Activated CD4-positive, alpha-beta memory T cell treated with anti-CD3 and anti-CD28 coated beads, Interleukin-2, amount 10 ng/mL, durations not matched to agents 7 days and 5 days (primary cell): ENCODE results near the gene RHOB. TPM values are rescaled to one million over a fixed set of nuclear protein-coding genes. Genes with fewer than 3 reads are reported as not detected.

Experiments
- CTCF ChIA-PET: fragments of 350-600 bp; sonication (Branson Sonifier 250); formaldehyde crosslinking; loops from one replicate; lab custom pipeline; 2021; ENCODE audit warnings: antibody characterized with exemption, inconsistent platforms; lab: Charles Lee
- POLR2A ChIA-PET: fragments of 350-600 bp; sonication (Branson Sonifier 250); formaldehyde crosslinking; loops from one replicate; lab custom pipeline; 2021; ENCODE audit warnings: antibody characterized with exemption; lab: Charles Lee
- DNase-seq: peaks from one replicate; pipeline ENCODE4 v3.0.0-alpha.2; 2020
- H3K27ac Mint-ChIP-seq: one replicate; pipeline ENCODE4 v1.8.0; 2021; ENCODE audit warnings: mild to moderate bottlenecking, mixed read lengths
- H3K27me3 Mint-ChIP-seq: one replicate; pipeline ENCODE4 v1.8.0; 2021; ENCODE audit warnings: mixed read lengths
- H3K36me3 Mint-ChIP-seq: one replicate; pipeline ENCODE4 v1.8.0; 2021; ENCODE audit warnings: low read depth, mixed read lengths
- H3K4me1 Mint-ChIP-seq: one replicate; pipeline ENCODE4 v1.8.0; 2021; ENCODE audit warnings: mixed read lengths
- H3K4me3 Mint-ChIP-seq: one replicate; pipeline ENCODE4 v1.8.0; 2021; ENCODE audit warnings: mild to moderate bottlenecking, mixed read lengths
- H3K9me3 Mint-ChIP-seq: one replicate; pipeline ENCODE4 v1.8.0; 2021; ENCODE audit warnings: mixed read lengths
- total RNA-seq, 2 experiments: library from RNA; stranded (reverse); gene quantifications; one replicate each; pipeline ENCODE4 v1.2.3, GENCODE V29; 2021

The RHOB gene
- total RNA-seq, 2 experiments from 2014 or later: 14.0 to 14.4 TPM

DNA sequence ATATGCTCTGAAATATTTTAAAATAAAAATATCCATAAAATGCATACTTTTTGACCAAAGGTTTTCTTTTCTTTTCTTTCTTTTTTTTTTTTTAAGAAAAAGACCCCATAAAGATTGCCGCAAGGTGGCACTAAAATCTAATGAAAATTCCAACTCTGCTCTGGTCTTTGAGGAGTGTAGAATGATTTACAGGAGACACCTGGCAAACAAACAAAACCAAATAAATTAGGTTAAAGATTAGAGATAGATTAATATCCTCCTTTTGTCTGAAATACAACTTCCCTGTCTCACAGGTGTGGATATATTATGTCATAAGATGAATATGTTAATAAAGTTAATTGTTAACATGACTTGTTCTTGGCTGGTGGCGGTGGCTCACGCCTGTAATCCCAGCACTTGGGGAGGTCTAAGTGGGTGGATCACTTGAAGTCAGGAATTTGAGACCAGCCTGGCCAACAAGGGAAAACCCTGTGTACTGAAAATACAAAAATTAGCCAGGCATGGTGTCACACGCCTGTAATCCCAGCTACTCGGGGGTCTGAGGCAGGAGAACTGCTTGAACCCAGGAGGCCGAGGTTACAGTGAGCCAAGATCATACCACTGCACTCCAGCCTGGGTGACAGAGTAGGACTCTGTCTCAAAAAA, 3.5 kb upstream of the RHOB start:
- peaks cover 11% of the 10 kb centered on the region for H3K4me1 Mint-ChIP-seq
- peaks cover 44% of the 10 kb centered on the region for H3K27me3 Mint-ChIP-seq
- no peak overlapping the region for H3K4me3 Mint-ChIP-seq
- H3K27ac Mint-ChIP-seq: no peak overlapping the region
- POLR2A ChIA-PET: interaction anchor here (1.0 kb wide), 1 partner anchor 198 kb away, joined by 4 read pairs; no protein-coding TSS in a partner anchor
- no peaks in the 10 kb centered on the region for H3K36me3 Mint-ChIP-seq
- H3K9me3 Mint-ChIP-seq: no peaks in the 10 kb centered on the region
- DNase-seq: peak; percentile 16
- CTCF ChIA-PET: interaction anchor here (1.1 to 2.3 kb wide), 5 partner anchors 16 to 207 kb away, joined by 4 to 52 read pairs (median 16); partner anchors contain the start of gene HS1BP3

DNA sequence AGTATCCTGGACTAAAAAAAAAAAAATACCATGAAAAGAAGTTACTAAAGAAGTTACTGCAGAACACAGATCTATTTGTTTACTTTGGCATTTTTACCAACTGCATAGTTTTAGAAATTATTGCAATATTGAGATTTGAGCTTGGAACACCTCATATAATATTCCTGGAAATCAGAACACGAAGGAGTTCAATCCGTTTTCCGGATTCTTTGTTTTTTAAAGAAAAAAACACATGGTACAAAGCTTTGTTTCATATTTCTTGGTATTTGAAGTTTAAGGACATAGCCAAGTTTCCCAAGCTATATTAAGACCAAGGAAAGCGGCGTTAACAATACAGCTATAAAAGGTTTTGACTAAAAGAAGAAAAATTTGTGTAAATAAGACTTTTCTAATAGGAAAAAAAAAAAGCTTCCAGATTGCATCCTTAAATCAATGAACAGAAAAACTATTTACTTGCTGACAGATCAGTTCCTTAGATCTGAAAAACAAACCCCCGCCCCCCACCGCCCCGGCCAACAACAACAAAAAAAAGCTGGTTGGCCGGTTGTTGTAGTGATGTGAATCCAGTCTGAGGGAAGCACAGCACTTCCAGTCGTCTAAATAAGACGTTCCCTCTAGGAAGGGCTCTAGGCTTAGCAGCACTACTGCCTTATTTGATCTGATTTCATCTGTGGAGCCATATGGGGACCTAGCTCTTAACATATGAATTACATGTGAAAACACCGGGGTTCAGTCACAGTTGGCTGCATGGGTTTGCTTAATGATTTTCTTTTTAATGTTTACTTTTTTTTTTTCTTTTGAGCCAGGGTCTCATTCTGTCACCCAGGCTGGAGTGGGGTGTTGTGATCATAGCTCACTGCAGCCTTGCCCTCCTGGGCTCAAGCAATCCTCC, 2.5 kb upstream of the RHOB start:
- Mint-ChIP-seq H3K4me3 (no peak overlapping the region), H3K36me3 (no peaks in the 10 kb centered on the region), H3K9me3 (no peaks in the 10 kb centered on the region), H3K27ac (no peak overlapping the region), H3K27me3 (peaks cover 41% of the 10 kb centered on the region), H3K4me1 (peaks cover 13% of the 10 kb centered on the region)
- POLR2A ChIA-PET: interaction anchor here (0.7 to 1.0 kb wide), 5 partner anchors 20 to 206 kb away, joined by 3 to 5 read pairs (median 3); no protein-coding TSS in a partner anchor
- CTCF ChIA-PET: interaction anchor here (0.6 to 2.3 kb wide), 11 partner anchors 14 to 213 kb away, joined by 3 to 52 read pairs (median 4); partner anchors contain the start of gene HS1BP3
- DNase-seq: no peak

DNA sequence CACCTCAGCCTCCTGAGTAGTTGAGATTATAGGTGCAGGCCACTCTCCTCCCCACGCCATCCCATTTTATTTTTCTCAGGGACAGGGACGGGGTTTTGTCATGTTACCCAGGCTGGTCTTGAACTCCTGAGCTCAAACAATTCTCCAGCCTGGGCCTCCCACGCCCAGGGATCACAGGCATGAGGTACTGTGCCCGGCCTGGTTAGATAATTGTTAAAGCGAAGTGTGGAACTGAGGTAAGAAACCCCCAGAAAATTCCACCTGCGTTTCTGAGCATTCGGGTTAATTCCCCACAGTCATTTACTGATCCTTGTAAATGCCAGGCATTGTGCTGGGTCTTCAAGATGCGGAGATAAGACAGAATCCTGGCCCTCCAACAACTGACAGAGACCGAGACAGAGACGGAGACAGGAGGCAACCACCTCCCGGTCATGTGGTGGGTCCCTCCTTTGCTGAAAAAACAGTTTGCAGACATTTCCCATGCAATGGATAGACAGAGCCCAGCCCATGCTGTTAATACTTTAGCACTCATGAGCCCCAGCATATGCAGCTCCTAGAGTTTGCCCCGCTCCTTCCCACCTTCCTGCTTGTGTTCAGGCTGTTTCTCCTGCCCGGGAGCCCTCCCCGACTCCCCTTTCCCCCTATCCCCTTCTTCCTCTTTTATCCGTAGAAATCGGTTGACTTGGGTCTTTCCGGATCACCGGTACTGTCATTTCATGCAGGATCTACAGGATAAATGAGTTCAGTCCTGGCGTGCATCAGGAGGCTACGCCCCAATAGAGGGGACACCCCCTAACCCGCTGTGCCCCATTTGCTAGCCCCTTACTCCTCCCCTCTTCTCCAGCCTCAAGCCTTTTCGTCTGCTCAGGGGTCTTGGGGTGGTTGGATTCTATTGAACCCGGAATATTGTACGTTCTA, 1.6 kb upstream of the RHOB start:
- H3K27ac Mint-ChIP-seq: no peak overlapping the region
- H3K4me1 Mint-ChIP-seq: peaks cover 10% of the 10 kb centered on the region
- ChIA-PET CTCF (interaction anchor here (0.8 to 5.1 kb wide), 9 partner anchors 32 to 212 kb away, joined by 3 to 52 read pairs (median 16); partner anchors contain the start of gene HS1BP3), POLR2A (interaction anchor here (1.0 to 2.5 kb wide), 2 partner anchors 188 to 206 kb away, joined by 3 to 25 read pairs; partner anchors contain the start of gene HS1BP3)
- peaks cover 38% of the 10 kb centered on the region for H3K27me3 Mint-ChIP-seq
- H3K36me3 Mint-ChIP-seq: no peaks in the 10 kb centered on the region
- no peak overlapping the region for H3K4me3 Mint-ChIP-seq
- no peaks in the 10 kb centered on the region for H3K9me3 Mint-ChIP-seq
- peak; percentile 14 for DNase-seq

DNA sequence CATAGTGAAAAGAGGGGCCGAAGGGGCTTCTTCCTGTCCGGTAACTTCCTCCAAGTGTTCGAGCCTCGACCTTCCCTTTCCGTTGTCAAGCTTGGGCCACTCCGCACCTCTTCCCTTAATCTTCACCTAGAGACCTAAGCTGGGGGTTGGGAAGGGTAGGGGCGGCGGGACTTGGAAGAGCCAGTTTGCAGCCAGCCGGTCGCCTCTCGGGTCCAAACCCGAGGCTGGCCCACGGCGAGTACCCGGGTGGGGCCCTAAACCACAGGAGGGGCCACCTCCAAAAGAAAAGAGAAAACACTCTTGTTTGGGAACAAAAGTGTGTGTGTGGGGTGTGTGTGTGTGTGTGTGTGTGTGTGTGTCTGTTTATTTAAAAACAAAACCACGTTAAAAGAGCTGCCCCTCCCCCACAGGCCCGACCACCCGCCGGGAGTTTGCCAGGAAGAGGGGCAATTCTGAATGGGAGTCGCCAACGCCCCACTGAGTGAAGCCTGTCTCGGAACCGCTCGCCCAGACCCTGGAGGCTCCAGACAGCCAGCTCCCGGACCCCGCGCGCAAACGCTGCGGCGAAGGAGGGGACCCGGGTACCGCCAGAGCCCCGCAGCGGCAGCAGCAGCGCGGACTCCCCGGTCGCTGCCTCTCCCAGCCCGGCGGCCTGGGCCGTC, 488 bp upstream of the RHOB start:
- DNase-seq: peak; percentile 16
- no peaks in the 10 kb centered on the region for H3K9me3 Mint-ChIP-seq
- H3K27ac Mint-ChIP-seq: no peak overlapping the region
- CTCF ChIA-PET: interaction anchor here (0.8 to 5.1 kb wide), 31 partner anchors 9 to 431 kb away, joined by 3 to 46 read pairs (median 4); partner anchors contain the start of genes HS1BP3 and SDC1
- peaks cover 10% of the 10 kb centered on the region for H3K4me1 Mint-ChIP-seq
- H3K4me3 Mint-ChIP-seq: peak overlapping the region; percentile 74
- no peaks in the 10 kb centered on the region for H3K36me3 Mint-ChIP-seq
- POLR2A ChIA-PET: interaction anchor here (0.6 to 2.7 kb wide), 20 partner anchors 9 to 546 kb away, joined by 3 to 25 read pairs (median 4); partner anchors contain the start of genes HS1BP3 and LAPTM4A
- peaks cover 41% of the 10 kb centered on the region for H3K27me3 Mint-ChIP-seq

DNA sequence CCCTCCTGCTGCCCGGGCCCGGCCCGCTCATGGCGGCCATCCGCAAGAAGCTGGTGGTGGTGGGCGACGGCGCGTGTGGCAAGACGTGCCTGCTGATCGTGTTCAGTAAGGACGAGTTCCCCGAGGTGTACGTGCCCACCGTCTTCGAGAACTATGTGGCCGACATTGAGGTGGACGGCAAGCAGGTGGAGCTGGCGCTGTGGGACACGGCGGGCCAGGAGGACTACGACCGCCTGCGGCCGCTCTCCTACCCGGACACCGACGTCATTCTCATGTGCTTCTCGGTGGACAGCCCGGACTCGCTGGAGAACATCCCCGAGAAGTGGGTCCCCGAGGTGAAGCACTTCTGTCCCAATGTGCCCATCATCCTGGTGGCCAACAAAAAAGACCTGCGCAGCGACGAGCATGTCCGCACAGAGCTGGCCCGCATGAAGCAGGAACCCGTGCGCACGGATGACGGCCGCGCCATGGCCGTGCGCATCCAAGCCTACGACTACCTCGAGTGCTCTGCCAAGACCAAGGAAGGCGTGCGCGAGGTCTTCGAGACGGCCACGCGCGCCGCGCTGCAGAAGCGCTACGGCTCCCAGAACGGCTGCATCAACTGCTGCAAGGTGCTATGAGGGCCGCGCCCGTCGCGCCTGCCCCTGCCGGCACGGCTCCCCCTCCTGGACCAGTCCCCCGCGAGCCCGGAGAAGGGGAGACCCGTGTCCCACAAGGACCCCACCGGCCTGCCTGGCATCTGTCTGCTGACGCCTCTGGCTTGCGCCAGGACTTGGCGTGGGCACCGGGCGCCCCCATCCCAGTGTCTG, 767 bp downstream of the RHOB start:
- H3K4me3 Mint-ChIP-seq: peak overlapping the region; percentile 72
- H3K27me3 Mint-ChIP-seq: peaks cover 39% of the 10 kb centered on the region
- no peaks in the 10 kb centered on the region for H3K9me3 Mint-ChIP-seq
- H3K4me1 Mint-ChIP-seq: peaks cover 10% of the 10 kb centered on the region
- peak; percentile 41 for DNase-seq
- POLR2A ChIA-PET: interaction anchor here (0.6 to 2.7 kb wide), 23 partner anchors 8 to 548 kb away, joined by 3 to 25 read pairs (median 4); partner anchors contain the start of gene HS1BP3
- CTCF ChIA-PET: interaction anchor here (0.9 to 5.1 kb wide), 25 partner anchors 9 to 432 kb away, joined by 3 to 46 read pairs (median 5); partner anchors contain the start of genes HS1BP3 and SDC1
- H3K36me3 Mint-ChIP-seq: no peaks in the 10 kb centered on the region
- H3K27ac Mint-ChIP-seq: no peak overlapping the region

DNA sequence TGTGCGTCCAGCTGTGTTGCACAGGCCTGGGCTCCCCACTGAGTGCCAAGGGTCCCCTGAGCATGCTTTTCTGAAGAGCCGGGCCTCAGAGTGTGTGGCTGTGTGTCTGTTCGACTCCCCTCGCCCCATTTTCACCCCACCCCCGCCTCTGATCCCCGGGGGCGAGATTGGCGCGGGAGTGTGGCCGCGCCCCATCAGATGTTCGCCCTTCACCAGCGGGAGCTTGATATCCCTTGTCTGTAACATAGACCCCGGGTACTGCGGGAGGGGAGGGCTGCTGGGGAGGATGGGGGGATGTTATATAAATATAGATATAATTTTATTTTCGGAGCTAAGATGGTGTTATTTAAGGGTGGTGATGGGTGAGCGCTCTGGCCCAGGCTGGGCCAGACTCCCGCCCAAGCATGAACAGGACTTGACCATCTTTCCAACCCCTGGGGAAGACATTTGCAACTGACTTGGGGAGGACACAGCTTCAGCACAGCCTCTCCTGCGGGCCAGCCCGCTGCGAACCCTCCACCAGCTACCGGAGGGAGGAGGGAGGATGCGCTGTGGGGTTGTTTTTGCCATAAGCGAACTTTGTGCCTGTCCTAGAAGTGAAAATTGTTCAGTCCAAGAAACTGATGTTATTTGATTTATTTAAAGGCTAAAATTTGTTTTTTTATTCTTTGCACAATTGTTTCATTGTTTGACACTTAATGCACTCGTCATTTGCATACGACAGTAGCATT, 1.5 kb downstream of the RHOB start:
- Mint-ChIP-seq H3K27me3 (peaks cover 43% of the 10 kb centered on the region), H3K4me3 (peak overlapping the region; percentile 72), H3K9me3 (no peaks in the 10 kb centered on the region), H3K36me3 (no peaks in the 10 kb centered on the region), H3K27ac (no peak overlapping the region), H3K4me1 (peaks cover 10% of the 10 kb centered on the region)
- CTCF ChIA-PET: interaction anchor here (1.4 to 5.1 kb wide), 6 partner anchors 11 to 202 kb away, joined by 3 to 46 read pairs (median 16); partner anchors contain the start of gene HS1BP3
- POLR2A ChIA-PET: interaction anchor here (1.1 to 2.7 kb wide), 6 partner anchors 9 to 203 kb away, joined by 3 to 25 read pairs (median 8); partner anchors contain the start of gene HS1BP3
- peak; percentile 16 for DNase-seq

DNA sequence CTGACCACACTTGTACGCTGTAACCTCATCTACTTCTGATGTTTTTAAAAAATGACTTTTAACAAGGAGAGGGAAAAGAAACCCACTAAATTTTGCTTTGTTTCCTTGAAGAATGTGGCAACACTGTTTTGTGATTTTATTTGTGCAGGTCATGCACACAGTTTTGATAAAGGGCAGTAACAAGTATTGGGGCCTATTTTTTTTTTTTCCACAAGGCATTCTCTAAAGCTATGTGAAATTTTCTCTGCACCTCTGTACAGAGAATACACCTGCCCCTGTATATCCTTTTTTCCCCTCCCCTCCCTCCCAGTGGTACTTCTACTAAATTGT, 2.1 kb downstream of the RHOB start:
- Mint-ChIP-seq H3K9me3 (no peaks in the 10 kb centered on the region), H3K27ac (no peak overlapping the region), H3K4me1 (peaks cover 10% of the 10 kb centered on the region), H3K27me3 (peaks cover 42% of the 10 kb centered on the region), H3K36me3 (no peaks in the 10 kb centered on the region), H3K4me3 (no peak overlapping the region)
- no peak for DNase-seq
- CTCF ChIA-PET: interaction anchor here (1.6 to 5.1 kb wide), 2 partner anchors 97 to 194 kb away, joined by 4 to 46 read pairs; no protein-coding TSS in a partner anchor
- POLR2A ChIA-PET: interaction anchor here (1.2 to 2.7 kb wide), 3 partner anchors 10 to 128 kb away, joined by 4 to 11 read pairs (median 6); no protein-coding TSS in a partner anchor

DNA sequence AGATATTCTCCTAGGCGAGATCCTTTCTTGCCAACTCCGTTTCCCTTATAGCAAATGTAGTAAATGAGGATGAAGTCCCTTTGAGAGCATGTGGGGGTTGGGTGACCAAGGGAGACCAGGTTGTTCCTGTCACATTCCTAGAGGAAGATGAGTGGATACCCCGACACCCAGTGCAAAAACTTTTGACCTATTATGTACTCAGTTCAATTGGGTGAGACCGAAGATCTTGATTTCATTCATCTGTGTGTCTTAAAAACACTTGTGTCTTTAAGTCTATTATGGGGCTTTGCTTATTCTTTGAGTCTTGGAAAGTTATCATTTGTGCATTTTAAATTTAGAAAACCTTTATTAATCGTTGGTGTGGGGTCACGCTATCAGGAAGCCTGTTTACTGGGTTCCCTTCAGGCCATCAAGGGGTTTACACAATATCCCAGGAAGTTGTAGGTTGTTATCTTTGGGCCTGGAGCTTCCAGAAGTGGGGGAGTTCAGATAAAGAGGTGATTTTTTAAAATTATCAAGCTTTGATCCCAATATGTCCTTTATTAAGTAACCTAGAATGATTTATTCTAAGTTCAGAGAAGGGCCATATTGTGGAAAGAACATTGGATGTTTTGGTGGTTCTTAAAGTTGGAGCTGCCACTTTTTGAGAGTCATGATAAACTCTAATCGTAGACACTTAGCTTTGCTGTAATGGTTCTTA, 2.8 kb downstream of the RHOB start:
- Mint-ChIP-seq H3K9me3 (no peaks in the 10 kb centered on the region), H3K27me3 (peaks cover 39% of the 10 kb centered on the region), H3K4me1 (peaks cover 10% of the 10 kb centered on the region), H3K36me3 (no peaks in the 10 kb centered on the region), H3K4me3 (no peak overlapping the region), H3K27ac (no peak overlapping the region)
- ChIA-PET CTCF (interaction anchor here (1.0 to 5.1 kb wide), 4 partner anchors 8 to 202 kb away, joined by 4 to 46 read pairs (median 4); partner anchors contain the start of gene HS1BP3), POLR2A (interaction anchor here (0.9 to 1.2 kb wide), 2 partner anchors 98 to 202 kb away, joined by 3 to 4 read pairs; no protein-coding TSS in a partner anchor)
- no peak for DNase-seq

DNA sequence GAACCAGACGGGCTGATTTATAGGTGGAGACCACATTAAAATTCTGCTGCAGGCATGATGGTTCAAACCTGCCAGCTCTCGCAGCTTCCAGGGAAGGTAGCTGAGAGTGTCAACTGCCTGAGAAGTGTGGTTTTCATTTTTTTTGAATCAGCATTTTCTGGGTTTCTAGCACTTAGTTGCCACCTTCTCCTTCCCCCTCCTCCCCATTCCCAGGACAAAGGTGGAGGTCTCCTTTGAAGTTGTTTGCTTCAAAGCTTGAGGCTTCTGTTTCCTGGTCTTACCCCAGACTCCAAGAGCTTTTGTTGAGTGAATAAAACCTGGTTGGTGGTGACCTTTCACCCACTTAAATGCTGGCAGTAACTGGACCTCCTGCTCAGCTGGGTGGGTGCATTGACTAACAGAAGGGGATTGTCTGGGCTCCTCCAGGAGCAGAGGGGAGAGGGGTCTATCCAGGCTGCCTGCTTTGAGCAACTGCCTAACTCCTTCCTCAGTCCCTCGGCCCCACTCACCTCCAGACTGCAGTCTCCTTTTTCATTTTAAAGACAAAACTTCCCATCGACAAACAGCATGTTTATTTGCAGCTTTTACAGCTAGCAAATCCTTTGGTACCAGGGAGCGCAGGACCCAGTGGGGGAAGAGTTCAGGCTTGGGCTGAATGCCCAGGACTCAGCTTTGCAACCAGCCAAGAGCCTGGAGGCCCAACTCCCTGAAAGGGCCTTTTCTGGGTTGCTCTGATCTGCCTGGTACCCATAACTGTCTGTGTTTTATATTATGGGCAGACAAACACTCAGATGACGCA, 3.5 kb downstream of the RHOB start:
- DNase-seq: peak; percentile 12
- Mint-ChIP-seq H3K27me3 (peaks cover 40% of the 10 kb centered on the region), H3K9me3 (no peaks in the 10 kb centered on the region), H3K4me1 (peaks cover 10% of the 10 kb centered on the region), H3K4me3 (no peak overlapping the region), H3K27ac (no peak overlapping the region), H3K36me3 (no peaks in the 10 kb centered on the region)
- ChIA-PET POLR2A (interaction anchor here (0.9 to 1.2 kb wide), 2 partner anchors 99 to 201 kb away, joined by 3 to 4 read pairs; no protein-coding TSS in a partner anchor), CTCF (interaction anchor here (1.0 to 5.1 kb wide), 4 partner anchors 9 to 201 kb away, joined by 4 to 46 read pairs (median 4); partner anchors contain the start of gene HS1BP3)
